GM13976 (cell line): Measurements from ENCODE around the gene ELMO1.

Experiments
- DNase-seq: peaks from one replicate; pipeline ENCODE4 v3.0.0; 2012; ENCODE audit warnings: low spot score
- in situ Hi-C: fragments of 300-500 bp; cut with MboI; formaldehyde crosslinking; loops from one replicate; pipeline ENCODE4 v1.12.0; 2022; ENCODE audit warnings: low sequenced_read_pairs, mixed read lengths, inconsistent platforms; ENCODE audit not compliant: unreplicated experiment
- TF ChIP-seq, protein P1 (sequence below): IDR thresholded peaks from 2 replicates; pipeline ENCODE4 v1.5.1; 2012; ENCODE audit warnings: borderline replicate concordance, mild to moderate bottlenecking; ENCODE audit not compliant: insufficient read depth; ENCODE audit errors: extremely low read depth, missing control alignments, control extremely low read depth

ELMO1 gene

DNA sequence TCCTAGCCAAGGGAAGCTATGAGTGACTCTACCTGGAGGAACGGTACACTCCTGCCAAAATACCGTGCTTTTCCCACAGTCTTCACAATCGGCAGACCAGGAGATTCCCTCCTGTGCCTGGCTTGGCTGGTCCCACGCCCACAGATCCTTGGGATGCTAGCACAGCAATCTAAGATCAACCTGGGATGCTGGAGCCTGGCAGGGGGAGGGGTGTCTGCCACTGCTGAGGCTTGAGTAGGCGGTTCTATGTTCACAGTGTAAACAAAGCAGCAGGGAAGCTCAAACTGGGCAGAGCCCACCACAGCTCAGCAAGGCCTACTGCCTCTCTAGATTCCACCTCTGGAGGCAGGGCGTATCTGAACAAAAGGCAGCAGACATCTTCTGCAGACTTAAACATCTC lies 295.3 kb downstream of the ELMO1 start:
- DNase-seq: no peak
- in situ Hi-C loops: no loop called here
- TF ChIP-seq, protein P1, sequence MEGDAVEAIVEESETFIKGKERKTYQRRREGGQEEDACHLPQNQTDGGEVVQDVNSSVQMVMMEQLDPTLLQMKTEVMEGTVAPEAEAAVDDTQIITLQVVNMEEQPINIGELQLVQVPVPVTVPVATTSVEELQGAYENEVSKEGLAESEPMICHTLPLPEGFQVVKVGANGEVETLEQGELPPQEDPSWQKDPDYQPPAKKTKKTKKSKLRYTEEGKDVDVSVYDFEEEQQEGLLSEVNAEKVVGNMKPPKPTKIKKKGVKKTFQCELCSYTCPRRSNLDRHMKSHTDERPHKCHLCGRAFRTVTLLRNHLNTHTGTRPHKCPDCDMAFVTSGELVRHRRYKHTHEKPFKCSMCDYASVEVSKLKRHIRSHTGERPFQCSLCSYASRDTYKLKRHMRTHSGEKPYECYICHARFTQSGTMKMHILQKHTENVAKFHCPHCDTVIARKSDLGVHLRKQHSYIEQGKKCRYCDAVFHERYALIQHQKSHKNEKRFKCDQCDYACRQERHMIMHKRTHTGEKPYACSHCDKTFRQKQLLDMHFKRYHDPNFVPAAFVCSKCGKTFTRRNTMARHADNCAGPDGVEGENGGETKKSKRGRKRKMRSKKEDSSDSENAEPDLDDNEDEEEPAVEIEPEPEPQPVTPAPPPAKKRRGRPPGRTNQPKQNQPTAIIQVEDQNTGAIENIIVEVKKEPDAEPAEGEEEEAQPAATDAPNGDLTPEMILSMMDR: no peak

DNA sequence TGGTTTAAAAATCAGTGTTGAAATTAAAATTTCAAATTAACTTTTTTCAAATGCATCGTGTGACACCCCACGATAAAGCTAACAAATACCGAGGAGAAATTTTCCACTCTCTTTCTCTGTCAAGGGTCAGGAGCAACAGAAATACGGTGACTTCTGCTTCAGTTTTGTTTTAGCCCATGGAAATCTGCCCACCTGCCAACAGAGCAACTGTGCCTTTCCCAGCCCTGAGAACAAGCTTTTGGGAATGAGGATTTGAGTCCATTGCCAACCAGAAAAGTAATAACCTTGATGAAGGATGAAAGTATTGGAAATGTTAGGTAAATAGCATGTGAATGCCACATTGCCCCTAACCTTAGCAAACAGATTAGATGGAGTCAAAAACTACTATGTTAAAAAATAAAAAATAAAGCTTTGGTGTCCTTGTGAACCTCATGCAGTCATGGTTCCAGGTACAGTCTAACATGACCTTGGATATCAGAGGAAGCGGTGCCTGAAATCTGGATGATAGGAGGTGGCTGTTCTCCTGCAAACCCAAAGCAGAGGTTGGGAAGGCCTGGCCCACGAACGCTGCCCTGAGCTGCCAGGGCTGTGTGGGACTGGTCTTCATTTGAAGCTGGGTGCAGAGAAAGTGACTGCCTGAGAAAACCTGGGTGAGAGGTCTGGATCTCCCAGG lies 296.8 kb downstream of the ELMO1 start:
- TF ChIP-seq, protein P1: no peak
- in situ Hi-C loops: no loop called here
- no peak for DNase-seq

DNA sequence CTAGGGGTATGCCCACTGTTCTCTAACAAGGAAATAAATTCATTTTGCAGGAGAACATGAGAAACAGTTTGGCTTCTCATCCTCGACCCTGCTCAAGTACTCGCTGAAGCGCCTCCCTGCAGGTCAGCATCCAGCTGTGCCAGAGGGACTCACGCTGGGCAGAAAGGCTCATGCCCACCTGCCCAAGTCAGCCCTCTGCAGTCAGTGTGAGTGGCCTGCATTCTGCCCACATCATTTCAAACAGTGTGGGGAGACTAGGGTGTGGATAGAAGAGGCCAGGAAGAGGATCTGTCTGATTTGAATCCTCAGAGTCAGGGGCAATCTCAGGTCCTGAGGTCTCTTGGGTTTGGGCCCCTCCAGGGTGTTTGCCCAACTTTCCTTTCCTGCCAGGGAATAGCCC lies 297.8 kb downstream of the ELMO1 start:
- in situ Hi-C loops: no loop called here
- TF ChIP-seq, protein P1: no peak
- DNase-seq: no peak

DNA sequence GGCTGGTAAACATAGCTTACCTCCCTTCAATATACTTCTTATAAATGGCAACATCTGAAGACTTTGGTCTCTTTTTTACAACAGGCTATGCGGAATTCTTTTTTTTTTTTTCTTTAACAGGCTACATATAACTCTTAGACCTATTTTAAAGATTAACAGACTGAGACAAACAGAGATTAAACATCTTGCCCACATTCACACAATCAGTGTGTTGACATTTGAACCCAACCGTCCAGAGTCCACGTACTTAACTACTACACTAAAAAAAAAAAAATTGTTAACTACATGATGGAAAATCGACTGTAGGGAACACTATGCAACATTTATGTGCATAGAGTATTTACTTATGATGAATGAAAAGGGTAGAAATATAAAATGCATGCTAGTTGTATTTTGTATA lies 298.5 kb downstream of the ELMO1 start:
- TF ChIP-seq, protein P1: no peak
- in situ Hi-C loops: no loop called here
- DNase-seq: no peak

DNA sequence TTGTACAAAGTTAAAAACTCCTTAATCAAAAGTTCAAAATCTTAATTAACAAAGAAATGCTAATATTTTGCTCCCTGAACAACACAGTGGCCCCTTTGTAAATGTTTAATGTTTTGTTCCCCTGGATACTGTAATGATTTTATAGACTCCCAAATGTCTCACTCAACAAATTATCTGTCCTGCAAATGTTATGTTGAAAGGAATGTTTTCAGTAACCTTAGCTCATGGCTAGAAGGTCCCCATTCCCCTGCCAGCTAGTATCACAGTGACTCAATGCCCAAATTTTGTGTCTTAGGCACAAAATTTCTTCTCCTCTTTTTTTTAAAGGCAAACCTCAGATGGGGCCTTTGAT lies 298.9 kb downstream of the ELMO1 start:
- no peak for DNase-seq
- in situ Hi-C loops: no loop called here
- TF ChIP-seq, protein P1: no peak

DNA sequence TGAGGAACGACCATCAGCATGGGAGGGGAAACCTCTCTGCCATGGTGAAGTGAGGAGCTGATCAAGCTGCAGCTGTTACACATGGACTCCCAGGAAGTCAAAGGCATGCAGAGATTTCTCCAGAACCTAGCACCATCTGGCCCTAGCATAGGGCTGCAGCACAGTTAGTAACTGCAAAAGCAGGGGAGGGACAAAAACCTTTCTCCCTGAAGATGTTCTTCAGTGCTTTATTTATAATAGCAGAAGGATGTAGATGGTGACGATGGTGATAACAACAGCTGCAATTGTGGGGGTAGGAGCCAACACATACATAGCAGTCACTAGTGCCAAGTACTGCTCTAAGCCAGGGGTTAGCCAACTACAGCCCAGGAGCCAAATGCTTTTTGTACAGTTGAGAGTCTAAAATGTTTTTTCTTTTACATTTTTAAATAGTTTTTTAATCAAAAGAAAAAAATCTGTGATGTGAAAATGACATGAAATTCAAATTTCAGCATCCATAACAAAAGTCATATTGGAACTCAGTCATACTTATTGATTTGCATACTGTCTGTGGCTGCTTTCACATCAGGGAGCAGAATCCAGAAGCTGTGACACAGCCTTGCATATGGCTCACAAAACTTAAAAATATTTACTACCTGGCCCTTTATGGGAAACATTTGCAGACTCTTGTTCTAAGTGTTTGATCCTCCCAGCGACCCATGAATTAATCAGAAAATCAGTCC lies 299.5 kb downstream of the ELMO1 start:
- TF ChIP-seq, protein P1: no peak
- no peak for DNase-seq
- in situ Hi-C loops: no loop called here
